Ureter (tissue), 1 donor: ENCODE measurements around the gene KCNMB2. TPM values are rescaled to one million over a fixed set of nuclear protein-coding genes. Genes with fewer than 3 reads are reported as not detected.
"Not testable (repeated sequence)": the region's sequence is repeated elsewhere in the genome, so short reads cannot be mapped to it uniquely, and the experiment has no call there.

ENCODE experiments used
- DNase-seq: peaks from one replicate; pipeline ENCODE4 v3.0.0-alpha.2; 2020; ENCODE audit warnings: low spot score
- total RNA-seq: library from RNA; stranded (reverse); gene quantifications from one replicate; pipeline ENCODE4 v1.2.4, GENCODE V29; 2023
- donor health status: DM: yes; HTN: yes; CAD: no.

KCNMB2 gene
- total RNA-seq, 1 donor from 2014 or later, result not detected

DNA sequence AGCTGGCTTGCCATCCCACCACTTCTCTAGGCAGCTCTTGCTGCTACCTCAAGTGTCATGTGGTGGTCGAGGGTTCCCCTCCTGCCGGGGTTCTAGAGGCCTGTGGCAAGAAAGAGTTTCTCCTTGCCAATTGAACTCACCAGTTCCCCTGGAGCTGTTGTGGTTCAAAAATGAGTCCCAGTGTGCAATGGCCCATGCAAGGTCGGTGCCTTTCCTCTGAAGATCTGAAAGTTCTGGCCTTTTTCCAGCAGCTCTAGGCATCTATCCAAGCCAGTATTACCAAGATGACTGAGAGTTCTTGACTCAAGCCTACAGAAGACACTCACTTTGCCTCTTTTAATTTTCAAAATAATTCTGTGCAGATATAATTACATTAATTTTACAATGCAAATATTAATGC is 163.6 kb downstream of the KCNMB2 start:
- DNase-seq, result no peak

DNA sequence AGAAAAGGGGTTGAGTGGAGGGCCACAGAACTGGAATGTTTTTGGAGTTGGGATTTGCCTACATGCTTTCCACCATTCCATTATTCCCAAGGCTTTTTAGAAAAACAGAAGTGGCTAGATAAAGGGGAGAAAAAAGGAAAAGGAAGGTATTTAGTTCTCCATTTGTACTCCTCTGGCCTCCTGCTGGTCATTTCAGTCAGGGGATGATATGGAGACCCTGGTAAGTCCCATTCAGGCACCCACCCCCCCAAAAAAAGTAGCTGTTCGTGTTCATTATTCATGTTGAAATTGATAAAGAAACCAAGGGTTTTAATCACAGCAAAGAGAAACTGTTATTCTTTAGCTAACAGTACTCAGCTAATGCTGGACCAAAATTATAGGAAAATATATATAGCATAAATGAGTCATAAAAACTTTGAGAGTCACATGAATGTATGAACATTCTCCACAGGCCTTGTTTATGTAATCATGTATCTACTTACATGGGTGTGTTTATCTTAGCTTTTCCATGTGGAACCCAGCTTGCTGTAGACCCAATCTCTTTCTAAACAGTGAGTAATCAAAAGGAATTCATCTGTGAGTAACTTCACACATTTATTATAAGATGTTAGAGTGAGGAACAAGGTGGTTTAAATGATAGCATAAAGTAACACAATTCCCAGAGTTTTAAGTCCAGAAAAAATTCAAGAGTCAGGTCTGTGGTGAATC is 167.2 kb downstream of the KCNMB2 start:
- no peak for DNase-seq

DNA sequence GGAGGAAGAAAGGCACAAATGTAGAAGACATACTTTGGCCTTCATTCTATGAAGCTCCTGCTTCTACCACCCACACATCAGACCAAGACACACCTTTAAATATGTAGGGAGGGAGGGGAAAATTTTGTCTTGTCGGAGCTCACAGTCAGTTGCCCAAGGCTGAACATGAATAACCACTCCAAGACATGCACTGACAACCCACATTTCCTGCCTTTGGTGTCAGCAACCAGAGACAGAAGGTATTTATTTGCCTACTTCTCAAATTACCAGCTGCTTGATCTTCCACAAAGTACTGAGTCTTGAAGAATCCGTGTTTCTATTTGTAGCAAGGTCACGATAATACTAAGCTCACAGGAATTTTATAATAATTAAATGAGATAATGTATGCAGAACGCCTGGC is 169.7 kb downstream of the KCNMB2 start:
- DNase-seq, result no peak

DNA sequence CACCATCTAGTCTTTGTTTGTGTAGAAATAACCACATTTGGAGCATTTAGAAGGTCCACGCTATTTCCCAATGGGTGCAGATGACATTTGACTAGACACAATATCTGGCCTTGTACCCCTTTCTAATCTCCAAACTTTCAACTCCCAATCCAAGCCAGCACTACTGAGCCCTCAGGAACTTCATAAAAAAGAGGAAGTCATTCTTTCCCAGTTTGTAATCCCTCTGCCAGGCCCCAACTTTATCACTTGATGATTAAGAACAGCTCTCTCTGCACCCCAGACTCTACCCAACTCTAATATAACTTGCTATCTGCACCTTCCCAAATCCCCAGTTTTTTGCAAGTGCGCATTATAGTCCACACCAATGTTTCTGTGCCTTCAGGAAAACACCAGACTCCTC is 170.2 kb downstream of the KCNMB2 start:
- no peak for DNase-seq

DNA sequence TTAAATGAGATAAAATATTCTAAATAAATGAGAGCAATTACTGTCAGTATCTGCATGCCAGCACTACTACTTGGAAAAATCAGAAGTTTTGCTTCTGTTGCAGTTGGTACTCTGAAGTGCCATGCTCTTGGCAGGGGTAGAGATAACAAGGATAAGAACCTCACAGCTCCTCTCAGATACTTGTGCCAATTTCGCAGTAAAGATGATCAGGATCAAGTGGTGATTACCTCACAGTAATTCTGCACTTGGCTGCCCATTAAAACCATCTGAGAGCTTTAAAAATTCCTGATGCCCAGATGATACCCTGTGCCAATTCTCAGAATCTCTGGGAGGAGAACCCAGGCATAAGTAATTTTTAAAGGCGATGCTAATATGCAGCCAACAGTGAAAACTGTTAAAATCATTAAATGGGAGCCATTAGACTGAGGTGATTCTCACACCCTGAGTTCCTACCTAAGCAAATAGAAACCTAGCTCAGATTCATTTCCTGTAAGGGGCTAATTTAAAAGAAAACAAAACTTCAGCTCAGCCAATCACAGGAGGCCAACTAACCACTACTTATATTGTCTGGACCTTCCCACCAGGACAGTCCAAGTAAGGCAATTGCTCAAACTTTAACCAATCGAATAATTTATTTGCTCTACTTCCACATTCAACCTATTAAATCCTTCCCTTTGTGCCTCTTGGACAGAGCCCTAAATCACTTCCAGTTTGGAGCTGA is 171.2 kb downstream of the KCNMB2 start:
- no peak for DNase-seq

DNA sequence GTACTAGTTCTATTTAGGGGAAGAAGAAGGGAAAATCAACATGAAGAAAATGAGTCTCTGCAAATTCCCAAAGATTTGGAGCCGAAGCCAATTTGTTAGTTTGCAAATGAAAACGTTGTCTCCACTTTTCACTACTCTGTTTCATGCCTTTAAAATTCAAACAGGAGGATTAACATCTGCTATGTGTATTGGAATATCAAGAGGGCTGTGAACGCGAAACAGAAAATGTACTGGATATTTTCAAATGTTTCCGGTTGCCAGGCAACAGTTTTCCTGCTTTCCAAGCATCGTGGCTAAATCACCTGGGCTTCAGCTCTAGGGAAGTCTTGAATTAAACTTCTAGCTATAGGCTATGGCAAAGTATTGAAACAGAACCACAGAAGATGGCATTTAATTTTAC is 172.8 kb downstream of the KCNMB2 start:
- no peak for DNase-seq

DNA sequence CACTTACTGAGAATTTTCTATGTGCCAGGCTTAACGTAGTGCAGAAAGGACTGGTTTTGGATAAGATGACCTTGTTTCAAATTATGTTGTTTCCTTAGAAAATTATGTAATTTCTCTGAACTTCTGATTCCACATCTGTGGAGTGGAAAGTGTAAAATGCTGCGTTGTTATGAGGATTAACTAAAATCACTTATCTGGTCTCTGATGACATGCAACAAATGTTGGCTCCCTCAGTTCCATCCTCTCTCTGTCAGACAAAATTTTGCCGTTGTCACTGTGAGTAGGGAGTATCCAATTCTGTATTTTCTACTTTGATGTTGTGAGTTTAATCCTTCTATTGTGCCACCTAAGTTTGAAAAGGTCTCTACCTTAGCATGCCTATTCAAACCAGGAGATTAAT is 175.5 kb downstream of the KCNMB2 start:
- DNase-seq, result no peak

DNA sequence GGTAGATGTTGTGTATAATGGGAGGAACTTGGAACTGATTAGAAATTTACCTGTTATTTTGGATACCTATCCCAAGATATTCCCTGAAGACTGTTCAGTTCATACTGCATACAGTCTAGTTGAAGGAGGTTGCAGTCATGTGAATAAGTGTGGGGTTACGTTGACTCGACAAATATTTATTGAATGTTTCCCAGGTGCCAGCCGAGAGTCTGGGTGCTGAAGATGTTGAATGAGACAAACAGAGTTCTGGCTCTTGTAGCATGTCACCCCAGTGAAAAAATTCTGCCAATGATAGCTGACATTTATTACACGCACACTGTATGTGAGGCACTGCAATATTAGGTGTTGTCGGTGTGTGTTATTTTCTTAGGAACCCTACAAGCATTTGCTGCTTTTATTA is 176.0 kb downstream of the KCNMB2 start:
- no peak for DNase-seq

DNA sequence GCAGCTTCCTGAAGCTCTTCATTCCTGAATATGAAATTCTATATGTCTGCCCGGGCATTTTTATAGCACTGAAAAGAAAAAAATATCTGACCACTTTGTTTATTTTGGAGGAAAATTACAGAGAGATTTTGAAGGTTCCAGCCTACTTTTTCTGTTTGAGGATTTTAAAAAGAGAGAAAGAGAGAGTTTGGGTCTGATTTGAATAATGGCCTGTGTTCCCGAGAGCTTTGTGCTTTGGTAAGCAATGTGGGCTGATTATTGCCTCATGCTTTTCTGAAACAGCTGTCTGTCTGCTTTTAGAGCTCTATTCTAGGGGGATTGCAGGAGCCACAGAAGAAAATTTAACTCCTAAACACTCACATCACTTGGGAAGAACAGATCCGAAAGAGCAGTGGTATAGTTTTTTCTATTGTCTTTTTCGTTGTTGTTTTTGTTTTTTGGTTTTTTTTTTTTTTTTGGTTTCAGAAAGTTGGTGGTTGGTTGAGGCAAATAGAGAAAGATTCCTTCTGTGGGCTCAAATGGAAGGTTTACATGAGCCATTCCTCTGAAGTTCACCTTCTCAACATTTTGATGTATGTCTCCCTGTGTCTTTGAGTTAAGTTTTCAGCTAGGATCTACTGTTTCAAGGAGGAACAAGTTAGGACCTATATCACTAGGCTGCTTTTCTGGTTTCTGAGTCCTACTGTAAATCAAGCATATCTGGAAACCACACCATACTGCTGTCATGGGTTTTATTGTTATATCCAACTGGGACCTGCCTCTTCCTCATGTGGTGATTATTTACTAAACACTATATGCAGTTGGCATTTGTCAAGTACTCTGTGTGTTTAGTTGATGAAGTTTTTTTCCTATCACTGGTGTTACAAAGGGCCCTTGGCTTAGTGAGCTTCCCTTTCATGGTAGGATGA is 178.9 kb downstream of the KCNMB2 start:
- no peak for DNase-seq

DNA sequence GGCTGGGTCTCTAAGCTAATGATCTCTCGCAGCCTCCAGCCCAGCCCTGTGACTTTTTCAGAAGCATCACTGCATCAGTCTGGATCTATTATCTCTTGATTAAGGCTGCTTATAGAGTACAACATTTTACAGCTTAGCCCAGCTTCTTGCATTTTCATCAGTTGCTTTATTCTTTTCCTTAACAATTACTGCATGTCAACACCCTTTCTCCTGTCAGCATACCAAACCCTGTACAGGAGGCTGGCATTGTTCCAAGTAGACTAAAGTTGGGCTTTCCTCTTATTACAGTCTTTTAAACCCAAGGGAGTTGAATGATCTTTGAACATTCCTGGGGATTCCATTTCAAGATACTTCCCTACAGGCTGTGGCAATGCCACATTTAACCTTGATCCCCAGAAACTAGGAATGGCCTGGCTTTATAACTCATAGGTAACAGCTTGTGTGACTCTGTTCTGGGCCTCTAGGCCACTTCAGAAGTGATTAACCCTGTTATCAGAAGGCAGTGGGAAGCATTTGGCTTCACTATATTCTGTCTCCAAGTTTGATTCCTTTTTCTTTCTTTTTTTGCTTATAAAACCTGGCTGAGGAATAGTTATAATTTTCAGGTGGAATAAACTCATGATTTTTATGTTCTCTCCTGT is 182.9 kb downstream of the KCNMB2 start:
- DNase-seq, result no peak

DNA sequence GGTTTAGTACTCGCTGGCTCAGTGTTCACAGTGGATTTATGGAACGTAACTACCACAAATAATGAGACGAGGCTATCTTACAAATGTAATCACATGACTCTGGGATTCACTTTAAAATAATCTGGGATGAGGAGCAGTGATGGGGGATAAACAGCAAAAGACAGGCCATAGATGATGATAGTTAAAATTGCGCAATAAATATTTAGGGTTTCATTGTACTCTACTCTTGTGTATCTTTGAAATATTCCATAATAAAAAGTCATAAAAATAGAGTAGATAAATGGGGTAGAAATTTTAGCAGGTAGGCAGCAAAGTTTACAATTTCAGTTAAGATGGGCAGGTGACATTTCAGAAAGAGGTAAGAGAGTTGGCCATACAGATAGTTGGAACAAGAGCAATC is 196.6 kb downstream of the KCNMB2 start:
- DNase-seq, result no peak

DNA sequence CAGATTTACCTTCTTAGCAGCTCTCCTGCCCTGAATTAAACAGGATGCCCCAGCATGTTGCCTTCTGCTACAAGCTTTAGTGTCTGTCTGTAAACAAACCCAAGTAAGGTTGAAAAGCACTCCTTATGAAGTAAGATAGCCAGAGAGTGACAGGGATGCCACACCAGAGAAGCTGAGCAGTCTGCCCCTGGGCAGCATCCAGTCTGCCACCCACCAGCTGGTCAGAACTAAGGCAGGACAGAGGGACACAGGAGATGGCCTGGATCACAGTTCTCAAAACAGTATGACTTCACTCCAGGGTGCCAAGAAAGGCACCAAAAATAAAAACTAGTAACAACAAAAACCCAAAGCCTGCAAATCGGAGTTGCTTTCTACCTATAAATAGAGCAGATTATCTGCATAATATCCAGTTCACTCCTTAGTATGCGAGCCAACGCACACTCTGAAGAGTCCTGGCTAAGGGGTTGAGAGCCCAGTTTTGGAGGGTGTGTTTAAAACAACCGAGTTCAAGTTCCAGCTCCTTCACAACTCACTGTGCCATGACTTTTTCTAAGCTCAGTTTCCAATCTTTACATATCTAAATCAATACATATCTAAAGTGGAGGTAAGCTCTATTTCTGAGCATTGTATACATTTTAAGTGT is 198.9 kb downstream of the KCNMB2 start:
- DNase-seq, result no peak

DNA sequence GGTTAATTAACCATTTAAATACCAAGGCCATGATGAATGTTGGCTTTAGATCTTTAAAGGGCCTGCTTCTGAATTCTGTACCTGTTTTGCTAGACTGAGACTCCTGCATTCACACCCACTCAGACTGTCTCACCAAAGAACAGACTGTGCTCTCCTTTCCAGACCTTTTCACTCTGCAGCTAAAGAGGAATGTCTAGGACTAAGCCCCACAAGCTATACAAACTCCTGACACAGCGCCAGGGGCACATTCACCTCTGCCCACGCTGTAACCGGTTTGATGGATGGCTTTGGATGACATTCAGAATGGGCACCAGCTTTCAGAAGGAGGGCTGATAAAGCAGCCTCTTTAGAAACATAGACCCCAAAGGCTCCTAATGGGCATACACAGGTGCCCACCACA is 200.1 kb downstream of the KCNMB2 start:
- no peak for DNase-seq

DNA sequence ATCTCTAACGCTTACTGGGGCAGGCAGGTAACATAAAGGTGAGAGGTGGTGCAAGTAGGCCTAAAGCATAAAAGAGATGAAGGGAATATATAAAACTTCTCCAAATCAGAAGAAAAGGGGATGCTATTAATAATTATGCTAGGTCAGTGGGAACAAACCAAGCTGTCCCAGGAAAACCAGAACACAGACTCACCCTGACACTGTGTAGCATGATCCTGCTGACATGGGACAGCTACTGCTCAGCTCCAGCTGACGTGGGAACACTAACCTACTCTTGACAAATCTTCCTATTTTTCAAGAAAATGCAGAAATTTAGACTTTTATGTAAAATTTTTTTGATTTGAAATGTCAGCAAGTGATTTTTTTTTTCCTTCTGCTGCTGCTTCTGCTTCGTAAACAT is 203.5 kb downstream of the KCNMB2 start:
- no peak for DNase-seq

DNA sequence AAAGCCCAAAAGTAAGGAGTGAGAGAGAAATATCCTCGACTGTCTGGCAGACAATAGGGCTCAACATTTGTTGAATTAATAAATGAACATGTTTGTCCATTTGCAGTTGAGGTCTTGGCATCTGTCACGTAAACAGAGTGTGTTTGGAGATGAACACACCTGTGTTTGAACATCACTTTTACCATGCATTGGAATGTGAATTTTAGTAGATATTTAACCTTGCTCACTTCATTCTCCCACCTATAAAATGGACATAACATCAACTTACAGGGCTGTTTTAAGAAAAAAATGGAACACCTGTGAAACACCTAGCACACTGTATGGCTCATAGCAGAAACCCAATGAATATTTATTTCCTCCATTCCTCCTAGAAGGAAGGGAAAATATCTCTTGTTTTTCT is 204.8 kb downstream of the KCNMB2 start:
- no peak for DNase-seq

DNA sequence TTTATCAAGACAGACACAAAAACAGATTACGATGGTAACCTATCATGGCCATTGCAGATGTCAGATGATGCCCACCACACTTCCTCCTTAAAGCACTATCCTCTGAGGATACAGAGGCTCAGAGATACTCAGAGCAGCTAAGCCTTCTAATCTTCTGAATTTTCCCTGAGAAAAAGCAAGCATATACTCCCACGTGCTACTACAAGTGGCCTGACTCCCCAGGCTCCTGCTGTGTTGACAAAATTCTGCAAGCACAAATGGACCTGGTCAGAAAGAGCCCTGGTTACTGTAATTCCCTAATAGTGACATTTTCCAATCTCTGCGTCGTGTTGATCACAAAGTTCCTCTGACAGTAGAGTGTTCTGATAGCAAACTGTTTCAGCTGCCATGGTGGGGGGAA is 207.1 kb downstream of the KCNMB2 start:
- DNase-seq, result no peak

DNA sequence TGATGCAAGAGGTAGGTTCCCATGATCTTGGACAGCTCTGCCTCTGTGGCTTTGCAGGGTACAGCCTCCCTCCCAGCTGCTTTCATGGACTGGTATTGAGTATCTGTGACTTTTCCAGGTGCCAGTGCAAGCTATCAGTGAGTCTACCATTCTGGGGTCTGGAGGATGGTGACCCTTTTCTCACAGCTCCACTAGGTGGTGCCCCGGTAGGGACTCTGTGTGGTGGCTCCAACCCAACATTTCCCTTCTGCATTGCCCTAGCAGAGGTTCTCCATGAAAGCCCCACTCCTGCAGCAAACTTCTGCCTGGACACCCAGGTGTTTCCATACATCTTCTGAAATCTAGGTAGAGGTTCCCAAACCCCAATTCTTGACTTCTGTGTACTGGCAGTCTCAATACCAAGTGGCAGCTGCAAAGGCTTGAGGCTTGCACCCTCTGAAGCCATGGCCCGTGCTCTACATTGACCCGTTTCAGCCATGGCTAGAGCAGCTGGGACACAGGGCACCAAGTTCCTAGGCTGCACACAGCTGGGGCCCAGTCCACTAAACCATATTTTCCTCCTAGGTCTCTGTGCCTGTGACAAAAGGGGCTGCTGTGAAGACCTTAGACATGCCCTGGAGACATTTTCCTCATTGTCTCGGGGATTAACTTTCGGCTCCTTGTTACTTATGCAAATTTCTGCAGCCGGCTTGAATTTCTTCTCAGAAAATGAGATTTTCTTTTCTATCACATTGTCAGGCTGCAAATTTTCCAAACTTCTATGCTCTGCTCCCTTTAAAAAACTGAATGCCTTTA is 209.8 kb downstream of the KCNMB2 start:
- not testable (repeated sequence) for DNase-seq

DNA sequence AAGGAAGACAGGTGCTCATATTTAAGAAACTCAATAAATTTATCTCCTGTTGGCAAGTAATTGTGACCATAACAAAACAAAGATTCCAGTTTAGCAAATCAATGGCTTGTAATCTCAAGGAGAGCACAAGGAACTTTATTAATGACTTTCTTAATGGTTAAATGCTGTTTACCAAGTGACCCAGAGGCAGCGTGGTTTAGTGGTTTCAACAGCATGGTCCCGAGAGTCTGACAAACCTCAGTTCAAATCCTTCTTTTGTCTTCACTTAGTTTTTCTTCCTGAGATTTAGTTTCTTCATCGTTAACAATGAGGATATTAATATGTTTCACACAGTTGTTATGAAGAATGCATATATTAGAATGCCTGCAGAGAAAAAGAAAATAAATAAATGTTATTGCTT is 212.6 kb downstream of the KCNMB2 start:
- no peak for DNase-seq

DNA sequence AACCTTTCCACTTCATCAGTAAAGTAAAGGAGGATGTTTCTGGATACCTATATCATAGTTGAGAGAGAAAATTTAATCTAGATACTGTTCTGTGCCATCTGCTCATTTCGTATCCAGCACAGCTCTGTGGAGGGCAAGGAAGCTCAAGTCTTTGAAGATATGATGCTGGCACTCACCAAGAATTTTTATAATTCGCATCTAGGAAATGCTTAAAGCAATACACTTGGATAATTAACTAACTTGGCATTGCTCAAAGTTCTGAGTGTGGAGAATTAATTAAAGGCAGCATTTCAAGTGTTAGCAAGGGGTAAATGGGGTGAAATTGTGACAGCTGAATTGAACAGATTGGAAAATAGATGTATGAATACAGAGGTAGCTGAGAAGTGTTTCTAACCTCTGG is 213.2 kb downstream of the KCNMB2 start:
- DNase-seq, result no peak

DNA sequence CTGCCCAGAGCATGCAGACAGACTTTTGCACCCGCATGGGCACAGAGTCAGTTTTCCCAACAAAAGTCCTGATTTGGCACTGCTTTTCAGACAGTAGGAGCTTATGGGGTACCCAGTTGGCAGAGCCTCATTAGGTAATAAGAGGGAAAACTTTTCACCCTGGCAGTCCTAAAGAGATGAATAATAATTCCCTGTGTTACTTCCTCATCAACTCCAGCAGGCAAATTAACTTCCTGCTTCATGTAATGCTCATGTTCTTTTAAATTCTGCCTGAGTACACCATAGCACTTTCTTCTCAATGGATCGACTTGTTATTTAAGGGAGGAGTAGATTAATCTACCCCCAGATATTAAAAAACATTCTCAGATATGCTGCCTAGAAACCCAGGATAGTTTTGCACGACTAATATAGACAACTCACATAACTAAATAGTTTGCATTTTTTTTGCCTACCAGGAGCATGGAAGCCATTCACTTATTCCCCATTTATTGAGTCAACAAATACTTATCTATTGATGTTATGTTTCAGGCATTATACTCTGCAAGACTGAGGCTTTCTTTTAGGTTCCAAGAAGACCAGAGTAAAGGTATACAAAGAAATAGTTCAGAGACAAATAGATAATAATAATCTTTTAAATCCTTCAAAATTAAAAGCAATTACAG is 214.5 kb downstream of the KCNMB2 start:
- DNase-seq, result no peak
